ENCODE measurements around the gene ELMO1. TPM values are rescaled to one million over a fixed set of nuclear protein-coding genes. Genes with fewer than 3 reads are reported as not detected.
A peak's percentile ranks its signal among the peaks of the same experiment; 100 is the strongest.

The ELMO1 gene
- total RNA-seq, 1 donor from 2014 or later, result 21.2 TPM

GRCh38 chr7:36879021-36879420, 569.6 kb downstream of the ELMO1 start:
- no peak for DNase-seq (ENCODE audit: low spot score)

GRCh38 chr7:36878288-36878687, 570.4 kb downstream of the ELMO1 start:
- DNase-seq (ENCODE audit: low spot score) (no peak), ATAC-seq (no peak)

More at GRCh38 chr7:36879021-36879420, 569.6 kb downstream of the ELMO1 start:
- peak; percentile 89 for ATAC-seq

- ATAC-seq (no peak), DNase-seq (ENCODE audit: low spot score) (no peak)
These were observed 572.9 kb downstream of the ELMO1 start for GRCh38 chr7:36875794-36876193.

GRCh38 chr7:36874041-36874440, 574.6 kb downstream of the ELMO1 start:
- DNase-seq (ENCODE audit: low spot score) (no peak), ATAC-seq (no peak)

- ATAC-seq (no peak), DNase-seq (ENCODE audit: low spot score) (no peak)
These were observed 576.8 kb downstream of the ELMO1 start for GRCh38 chr7:36871863-36872262.

- ATAC-seq (no peak), DNase-seq (ENCODE audit: low spot score) (no peak)
These were observed 577.3 kb downstream of the ELMO1 start for GRCh38 chr7:36871355-36871738.

GRCh38 chr7:36870625-36871354, 577.9 kb downstream of the ELMO1 start:
- DNase-seq (ENCODE audit: low spot score) (no peak), ATAC-seq (no peak)

- no peak for ATAC-seq
- DNase-seq (ENCODE audit: low spot score), result no peak
These were observed 579.8 kb downstream of the ELMO1 start for GRCh38 chr7:36868727-36869411.

- no peak for DNase-seq (ENCODE audit: low spot score)
- ATAC-seq, result no peak
These were observed 583.6 kb downstream of the ELMO1 start for GRCh38 chr7:36865019-36865418.

- no peak for ATAC-seq
- no peak for DNase-seq (ENCODE audit: low spot score)
These were observed 584.6 kb downstream of the ELMO1 start for GRCh38 chr7:36863901-36864701.

- ATAC-seq (no peak), DNase-seq (ENCODE audit: low spot score) (no peak)
These were observed 585.8 kb downstream of the ELMO1 start for GRCh38 chr7:36862771-36863261.

GRCh38 chr7:36861656-36862055, 587.0 kb downstream of the ELMO1 start:
- ATAC-seq (no peak), DNase-seq (ENCODE audit: low spot score) (no peak)

GRCh38 chr7:36860681-36861080, 588.0 kb downstream of the ELMO1 start:
- ATAC-seq (no peak), DNase-seq (ENCODE audit: low spot score) (no peak)

- DNase-seq (ENCODE audit: low spot score) (no peak), ATAC-seq (no peak)
These were observed 593.3 kb downstream of the ELMO1 start for GRCh38 chr7:36855330-36855729.

- DNase-seq (ENCODE audit: low spot score) (no peak), ATAC-seq (no peak)
These were observed 594.0 kb downstream of the ELMO1 start for GRCh38 chr7:36854652-36855051.

GRCh38 chr7:36852931-36853330, 595.7 kb downstream of the ELMO1 start:
- ATAC-seq (no peak), DNase-seq (ENCODE audit: low spot score) (no peak)

- DNase-seq (ENCODE audit: low spot score), result no peak
- ATAC-seq, result no peak
These were observed 596.6 kb downstream of the ELMO1 start for GRCh38 chr7:36852017-36852416.

- ATAC-seq (no peak), DNase-seq (ENCODE audit: low spot score) (no peak)
These were observed 597.3 kb downstream of the ELMO1 start for GRCh38 chr7:36851382-36851781.

- DNase-seq (ENCODE audit: low spot score) (no peak), ATAC-seq (no peak)
These were observed 600.7 kb downstream of the ELMO1 start for GRCh38 chr7:36847946-36848345.

GRCh38 chr7:36844374-36844773, 604.3 kb downstream of the ELMO1 start:
- ATAC-seq, result no peak

GRCh38 chr7:36840904-36841303, 607.8 kb downstream of the ELMO1 start:
- no peak for DNase-seq (ENCODE audit: low spot score)
- ATAC-seq, result no peak

More at GRCh38 chr7:36844374-36844773, 604.3 kb downstream of the ELMO1 start:
- DNase-seq (ENCODE audit: low spot score), result no peak

Data from left lobe of liver (tissue), 2 donors.